GM12873 (cell line): ENCODE data around the gene DNAJC7.

Experiments used
- CTCF ChIP-seq: IDR thresholded peaks from 2 replicates; pipeline ENCODE4 v1.5.1; 2012; ENCODE audit warnings: low read depth, mild to moderate bottlenecking, moderate library complexity, low read length, control low read depth; ENCODE audit not compliant: insufficient read depth; ENCODE audit errors: missing control alignments

The DNAJC7 gene

GRCh38 chr17:41935641-41936040, 81.6 kb downstream of the DNAJC7 start:
- no peak for TF ChIP-seq CTCF

- TF ChIP-seq CTCF = no peak
These were observed 84.3 kb downstream of the DNAJC7 start for GRCh38 chr17:41932816-41933389.

GRCh38 chr17:41930009-41930832, 87.0 kb downstream of the DNAJC7 start, which contains the start of gene ODAD4:
ODAD4 (plus strand) TSS chr17:41930617; CDS start chr17:41930724, 107 bp downstream.
- TF ChIP-seq CTCF = peak; percentile 37

GRCh38 chr17:41928693-41929251, 88.5 kb downstream of the DNAJC7 start:
- no peak for TF ChIP-seq CTCF
